ENCODE data around the gene TVP23C.

TVP23C gene

GRCh38 chr17:15462976-15463772 lies 100.1 kb downstream of the TVP23C start:
- DNase-seq = peak; percentile 72

GRCh38 chr17:15457723-15458094 lies 105.6 kb downstream of the TVP23C start:
- DNase-seq = no peak

GRCh38 chr17:15456972-15457722 lies 106.1 kb downstream of the TVP23C start:
- DNase-seq = no peak

- no peak for DNase-seq
These were observed 106.8 kb downstream of the TVP23C start for GRCh38 chr17:15456496-15456895.

GRCh38 chr17:15454346-15454745 lies 108.9 kb downstream of the TVP23C start:
- DNase-seq = no peak

GRCh38 chr17:15453782-15454181 lies 109.5 kb downstream of the TVP23C start:
- no peak for DNase-seq

- DNase-seq = no peak
These were observed 110.0 kb downstream of the TVP23C start for GRCh38 chr17:15453246-15453645.

GRCh38 chr17:15452746-15453145 lies 110.5 kb downstream of the TVP23C start:
- no peak for DNase-seq
